WI38 (cell line): Measurements from ENCODE around the gene SLC6A9.
A peak's percentile ranks its signal among the peaks of the same experiment; 100 is the strongest.

Experiments
- H3K4me3 ChIP-seq: 2 replicates; pipeline ENCODE4 v1.5.1; 2011; ENCODE audit warnings: low read depth, mild to moderate bottlenecking, control low read depth, low read length
- CTCF ChIP-seq: IDR thresholded peaks from 2 replicates; pipeline ENCODE4 v1.5.1; 2012; ENCODE audit warnings: low read depth, mild to moderate bottlenecking, control low read depth, low read length

The SLC6A9 gene

GRCh38 chr1:43971336-43971980, 59.8 kb downstream of the SLC6A9 start:
- no peak overlapping the region for H3K4me3 ChIP-seq
- TF ChIP-seq CTCF, result no peak

GRCh38 chr1:43970911-43971310, 60.4 kb downstream of the SLC6A9 start:
- TF ChIP-seq CTCF, result no peak
- H3K4me3 ChIP-seq, result peak overlapping the region; percentile 96; the same call in 1 of the 2 replicates

- no peak for TF ChIP-seq CTCF
- peak overlapping the region; percentile 96 for H3K4me3 ChIP-seq
Observed at GRCh38 chr1:43970502-43970901, 60.8 kb downstream of the SLC6A9 start.

GRCh38 chr1:43969746-43970466, 61.4 kb downstream of the SLC6A9 start, which contains the start of gene DPH2:
DPH2 (plus strand) TSS chr1:43970010; CDS start chr1:43970176, 166 bp downstream.
- no peak for TF ChIP-seq CTCF
- H3K4me3 ChIP-seq, result peak within 1 kb of the TSS; percentile 96

- TF ChIP-seq CTCF, result no peak
- H3K4me3 ChIP-seq, result no peak overlapping the region; the same call in 1 of the 2 replicates
Observed at GRCh38 chr1:43969416-43969745, 61.9 kb downstream of the SLC6A9 start.

GRCh38 chr1:43968348-43968948, 62.8 kb downstream of the SLC6A9 start:
- no peak for TF ChIP-seq CTCF

GRCh38 chr1:43965316-43965715, 65.9 kb downstream of the SLC6A9 start:
- no peak overlapping the region for H3K4me3 ChIP-seq
- TF ChIP-seq CTCF, result no peak

More at GRCh38 chr1:43968348-43968948, 62.8 kb downstream of the SLC6A9 start:
- H3K4me3 ChIP-seq, result no peak overlapping the region
